CD4-positive, alpha-beta T cell treated with Interleukin-4 for 4 hours (primary cell): ENCODE data around the gene CASZ1.

Experiments used
- DNase-seq: peaks from one replicate; pipeline ENCODE4 v3.0.0-alpha.2; 2020

Gene CASZ1

GRCh38 chr1:10772711-10773110 lies 23.7 kb downstream of the CASZ1 start:
- no peak for DNase-seq

GRCh38 chr1:10771789-10772188 lies 24.7 kb downstream of the CASZ1 start:
- no peak for DNase-seq

DNA sequence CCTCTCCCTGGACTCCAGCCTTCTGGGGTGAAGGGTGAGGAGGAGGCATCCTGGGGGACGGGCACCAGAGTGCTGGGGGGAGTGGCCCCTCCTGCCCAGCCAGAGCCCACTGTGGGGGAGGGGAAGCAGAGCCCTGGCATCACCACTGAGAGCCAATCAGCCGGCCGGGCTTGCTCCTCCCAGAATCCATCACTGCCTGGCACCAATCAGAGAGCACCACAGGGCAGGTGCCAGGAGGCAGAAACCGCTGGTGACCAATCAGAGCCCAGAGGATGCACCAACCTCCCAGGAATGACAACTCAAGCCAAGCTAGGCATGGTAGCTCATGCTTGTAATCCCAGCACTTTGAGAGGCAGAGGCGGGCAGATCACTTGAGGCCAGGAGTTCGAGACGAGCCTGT lies 27.9 kb downstream of the CASZ1 start:
- DNase-seq, result no peak

DNA sequence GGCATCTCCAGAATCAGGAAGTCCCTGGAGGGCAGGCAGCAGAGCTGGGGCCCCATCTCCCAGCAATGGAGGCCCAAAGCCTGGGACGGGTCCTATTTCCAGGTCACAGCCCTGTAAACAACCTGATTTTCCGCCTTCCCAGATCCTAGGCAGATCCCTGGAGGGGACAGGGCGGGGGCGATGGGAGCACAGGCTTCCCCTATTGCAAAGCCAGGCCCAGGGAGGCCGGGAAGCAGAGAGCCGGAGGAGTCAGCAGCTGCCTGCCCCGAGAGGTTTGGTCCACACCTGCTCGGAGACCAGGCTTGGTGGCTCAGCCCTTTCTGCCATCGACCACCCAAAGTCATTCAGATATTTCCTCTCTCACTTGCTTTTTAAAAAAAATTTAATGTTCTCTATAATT lies 29.2 kb downstream of the CASZ1 start:
- no peak for DNase-seq

DNA sequence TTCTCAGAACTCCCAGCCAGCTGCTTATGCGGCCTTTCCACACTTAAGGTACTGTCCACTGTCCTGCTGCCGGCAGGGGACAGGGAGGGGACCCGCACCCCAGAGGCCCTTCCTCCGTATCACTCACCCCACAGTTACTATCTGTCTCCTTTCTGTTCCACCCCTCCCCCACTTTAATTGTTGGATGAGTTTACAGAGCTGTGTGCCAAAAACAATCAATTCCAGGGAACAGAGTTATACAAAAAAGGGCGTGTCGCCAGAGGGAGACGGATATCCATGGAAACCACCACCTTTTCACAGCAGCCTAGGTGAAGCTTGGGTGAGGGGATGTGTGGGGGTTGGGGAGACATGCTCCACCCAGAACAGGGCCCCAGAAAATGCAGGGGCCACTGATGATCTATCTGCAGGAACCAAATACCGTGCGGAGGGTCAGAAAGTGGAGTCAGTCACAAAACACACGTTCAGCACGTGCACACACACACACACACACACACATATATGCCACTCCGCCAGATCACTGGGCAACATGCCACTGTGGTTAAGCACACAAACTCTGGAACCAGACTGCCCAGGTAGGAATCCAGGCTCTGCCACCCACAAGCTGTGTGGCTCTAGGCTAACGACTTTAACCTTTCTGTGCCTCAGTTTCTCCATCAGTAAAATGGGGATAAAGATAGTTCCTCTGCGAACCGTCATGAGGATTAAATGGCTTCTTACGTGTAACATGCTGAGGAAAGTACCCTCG lies 30.5 kb downstream of the CASZ1 start:
- no peak for DNase-seq

GRCh38 chr1:10765304-10765703 lies 31.1 kb downstream of the CASZ1 start:
- no peak for DNase-seq

DNA sequence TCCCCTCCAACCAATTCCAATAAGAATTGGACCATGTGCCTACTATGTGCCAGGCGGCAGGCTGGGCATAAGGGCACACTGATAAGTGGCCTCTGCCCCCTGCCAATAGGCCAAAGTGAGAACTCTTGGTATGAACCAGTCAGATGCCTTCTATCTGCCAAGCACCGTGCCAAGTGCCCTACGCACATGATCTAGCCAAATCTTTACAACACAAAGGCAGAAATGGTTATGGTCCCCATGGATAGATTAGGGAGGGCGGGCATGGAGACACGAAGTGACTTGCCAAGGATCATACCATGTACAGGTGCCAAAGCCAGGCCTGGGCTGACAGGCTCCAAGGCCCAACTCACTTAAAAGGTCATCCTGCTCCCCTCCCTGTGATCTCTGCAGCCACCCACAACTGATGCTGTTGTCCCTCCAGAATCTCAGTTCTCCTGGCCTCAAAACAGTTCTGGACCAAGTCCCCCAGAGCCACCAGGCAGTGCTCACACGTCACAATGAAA lies 32.1 kb downstream of the CASZ1 start:
- no peak for DNase-seq

GRCh38 chr1:10762875-10763274 lies 33.6 kb downstream of the CASZ1 start:
- no peak for DNase-seq

DNA sequence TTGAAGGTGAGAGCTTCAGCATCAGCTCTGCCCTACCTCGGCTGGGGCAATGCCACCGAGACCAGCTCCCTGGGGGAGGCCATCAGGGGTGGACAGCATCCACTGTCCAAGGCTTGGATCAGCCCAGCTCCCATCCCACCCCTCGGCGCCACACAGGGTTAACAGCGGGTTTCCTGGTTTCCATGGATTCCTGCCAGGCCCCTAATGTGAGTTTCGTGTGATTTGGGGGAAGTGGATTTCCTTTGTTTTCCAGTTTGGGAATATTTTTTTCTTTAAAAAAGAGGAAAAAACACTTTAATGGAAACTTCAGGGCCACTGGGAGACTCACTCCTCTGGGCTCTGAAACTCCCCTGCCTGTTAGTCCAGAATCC lies 34.3 kb downstream of the CASZ1 start:
- no peak for DNase-seq

DNA sequence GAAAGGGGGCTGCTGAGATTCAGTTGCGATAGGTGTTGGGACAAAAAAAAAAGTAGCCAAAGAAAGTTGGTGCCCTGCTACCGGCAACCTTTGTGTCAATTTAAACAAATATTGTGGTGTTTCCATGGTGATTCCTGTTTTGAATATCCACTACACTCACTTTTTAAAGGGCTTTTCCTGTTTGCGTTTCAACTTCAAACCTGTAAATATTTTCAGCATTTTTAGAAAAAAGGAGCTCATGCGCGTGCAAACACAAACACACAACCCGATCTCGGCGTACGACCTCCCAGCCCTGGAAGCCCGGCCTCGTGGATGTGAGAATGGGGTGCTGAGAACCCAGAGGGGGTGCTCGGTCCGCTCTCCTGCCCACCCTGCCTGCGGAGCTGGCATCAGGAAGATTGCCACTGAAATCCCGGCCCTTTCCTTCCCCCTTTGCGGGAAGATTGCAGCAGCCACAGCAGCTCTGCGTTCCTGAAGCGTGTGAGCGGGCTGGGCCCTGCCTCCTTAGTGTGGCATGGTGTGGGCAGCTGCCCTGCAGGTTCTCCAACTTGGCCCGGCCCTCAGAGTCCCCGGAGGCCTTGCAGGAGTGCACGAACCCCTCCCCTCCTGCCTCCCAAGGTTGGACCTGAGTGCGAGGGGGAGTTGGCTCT lies 34.8 kb downstream of the CASZ1 start:
- peak; percentile 3 for DNase-seq

DNA sequence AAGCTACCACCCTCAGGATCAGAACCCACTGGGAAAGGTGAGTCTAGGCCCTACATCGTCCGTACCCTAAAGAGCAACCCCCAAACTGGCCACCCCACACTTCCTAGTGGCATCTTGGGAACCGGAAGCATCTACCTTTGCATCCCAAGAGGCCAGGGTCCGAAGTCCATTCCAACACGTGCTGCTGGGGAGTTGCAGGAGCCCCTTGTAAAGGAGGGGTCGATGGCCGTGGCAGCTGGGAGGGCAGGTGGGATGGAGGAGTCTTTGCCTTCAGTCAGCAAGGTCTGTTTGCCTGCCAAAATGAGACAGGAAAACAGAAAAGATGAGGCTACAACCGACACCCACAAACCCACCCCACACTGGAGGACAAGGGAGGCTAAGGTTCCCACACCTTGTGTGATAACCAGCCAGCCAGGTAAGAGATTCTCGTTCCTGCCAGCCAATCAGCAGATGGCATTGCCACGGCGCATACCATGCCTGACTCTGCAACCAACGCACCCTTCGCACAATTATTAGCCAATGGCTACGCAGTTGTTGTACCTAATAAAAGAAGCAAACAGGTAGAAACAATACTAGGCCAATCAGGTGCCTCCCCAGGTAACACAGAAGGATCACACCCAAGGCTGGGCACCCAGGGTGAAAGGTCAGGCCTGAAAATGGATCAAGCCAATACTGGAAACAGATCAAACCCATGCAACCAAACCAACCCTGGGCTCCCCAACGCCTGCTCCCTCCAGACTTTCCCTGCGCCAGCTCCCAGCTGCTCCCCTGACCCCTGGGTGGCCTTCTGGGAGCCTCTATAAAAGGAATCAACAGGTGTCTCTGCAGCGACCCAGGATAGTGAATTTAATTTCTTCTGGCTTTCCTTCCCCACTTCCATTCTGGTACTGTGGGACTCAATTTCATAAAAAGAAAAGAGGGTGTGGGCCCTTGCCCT lies 35.6 kb downstream of the CASZ1 start:
- no peak for DNase-seq

DNA sequence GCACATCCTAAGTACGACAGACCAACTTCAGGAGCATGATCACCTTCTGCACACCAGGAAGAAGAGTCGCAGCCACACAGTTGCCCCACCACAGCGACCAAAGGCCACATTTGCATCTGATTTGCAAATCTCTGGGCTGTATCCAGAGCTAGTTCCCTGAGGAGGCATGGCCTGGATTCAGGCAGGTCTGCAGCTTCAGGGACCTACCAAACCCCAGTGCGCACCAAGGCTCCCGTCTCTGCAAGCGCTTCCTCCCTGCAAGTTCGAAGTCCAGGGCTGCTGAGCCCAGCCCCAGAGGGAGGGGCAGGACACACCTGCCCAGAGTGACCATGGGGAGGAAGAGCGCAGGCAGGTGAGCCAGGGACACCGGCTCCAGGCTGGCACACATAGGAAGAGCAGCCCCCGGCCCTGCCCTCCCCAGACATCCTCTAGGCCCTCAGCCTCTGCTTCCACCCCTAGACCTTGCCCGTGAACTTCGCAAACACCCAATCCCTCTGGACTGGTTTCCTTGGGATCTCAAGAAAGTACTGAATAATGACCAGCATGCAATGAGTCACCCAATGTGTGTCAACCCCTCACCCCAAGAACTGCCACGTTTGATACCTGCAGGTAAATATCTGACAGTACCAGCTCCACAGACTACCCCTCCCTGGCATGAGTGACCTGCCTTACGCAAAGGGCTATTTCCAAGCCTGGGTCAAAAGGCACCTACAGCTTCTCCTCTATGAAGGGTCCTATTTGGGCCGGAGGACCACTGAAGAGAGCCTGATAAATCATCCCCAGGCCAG lies 36.8 kb downstream of the CASZ1 start:
- no peak for DNase-seq

DNA sequence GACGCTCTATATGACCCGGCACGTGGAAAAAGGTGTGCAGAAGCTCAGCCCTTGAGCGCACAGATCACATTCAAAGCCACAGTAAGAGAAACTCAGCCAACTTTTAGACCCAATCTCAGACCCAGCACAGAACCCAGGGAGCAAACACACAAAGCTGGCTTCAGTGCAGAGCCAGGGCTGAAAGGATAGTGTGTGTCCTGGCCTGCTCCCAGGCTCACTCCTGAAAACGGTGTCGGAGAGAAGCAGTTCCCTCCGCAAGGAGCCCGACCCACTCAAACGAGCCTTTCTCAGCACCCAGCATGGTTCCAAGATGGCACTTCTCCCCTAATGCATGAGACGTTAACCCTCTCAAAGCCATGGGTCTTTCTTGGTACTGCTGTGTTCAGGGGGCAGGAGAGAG lies 39.6 kb downstream of the CASZ1 start:
- DNase-seq, result no peak

GRCh38 chr1:10755970-10756521 lies 40.4 kb downstream of the CASZ1 start:
- peak; percentile 50 for DNase-seq

GRCh38 chr1:10754568-10755329 lies 41.7 kb downstream of the CASZ1 start:
- DNase-seq, result no peak

- DNase-seq, result no peak
These were observed 43.1 kb downstream of the CASZ1 start for GRCh38 chr1:10753299-10753698.

- no peak for DNase-seq
These were observed 44.8 kb downstream of the CASZ1 start for GRCh38 chr1:10751561-10752085.

DNA sequence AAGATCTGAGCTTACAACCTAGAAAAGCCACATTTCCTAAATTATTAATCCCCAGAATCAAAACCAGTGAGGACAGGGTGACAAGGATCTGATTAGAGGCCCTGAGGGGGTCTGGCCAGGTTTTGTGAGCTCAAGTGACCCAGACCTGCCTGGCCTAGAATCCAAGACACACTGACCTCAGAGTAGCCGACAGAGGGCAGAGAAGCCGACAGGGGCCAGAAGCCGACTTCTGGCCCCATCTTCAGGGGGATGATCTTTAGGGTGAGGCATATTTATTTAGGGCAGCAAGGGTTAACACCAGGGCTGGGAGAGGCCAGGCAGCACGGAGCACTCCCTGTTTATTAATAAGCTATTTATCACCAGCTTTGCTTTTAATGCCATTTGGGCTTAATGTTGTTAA lies 45.3 kb downstream of the CASZ1 start:
- no peak for DNase-seq

GRCh38 chr1:10745886-10746455 lies 50.5 kb downstream of the CASZ1 start:
- no peak for DNase-seq

DNA sequence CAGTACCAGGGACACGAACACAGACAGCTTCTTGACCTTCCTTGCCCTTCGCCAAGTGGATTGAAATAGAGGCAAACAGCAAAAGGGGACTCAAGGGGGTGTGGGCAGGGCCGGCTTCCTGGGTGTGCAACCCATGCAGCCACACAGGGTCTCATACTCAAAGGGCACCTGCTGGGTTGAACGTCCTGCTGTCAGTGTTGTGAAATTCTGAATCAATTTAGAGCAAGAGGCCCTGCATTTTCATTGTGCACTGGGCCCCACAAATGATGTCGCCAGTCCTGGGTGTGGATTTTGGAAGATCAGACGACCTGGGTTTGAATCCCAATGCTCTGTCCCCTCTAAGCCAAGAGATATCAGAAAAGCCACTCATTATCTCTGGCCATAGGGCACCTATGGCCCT lies 51.1 kb downstream of the CASZ1 start:
- DNase-seq, result no peak

- DNase-seq, result no peak
These were observed 51.7 kb downstream of the CASZ1 start for GRCh38 chr1:10744654-10745238.
